ENCODE measurements around the gene OLA1. TPM values are rescaled to one million over a fixed set of nuclear protein-coding genes. Genes with fewer than 3 reads are reported as not detected.

The OLA1 gene
- total RNA-seq, 4 donors from 2014 or later = 40.4 to 54.1 (median 50.6) TPM

DNA sequence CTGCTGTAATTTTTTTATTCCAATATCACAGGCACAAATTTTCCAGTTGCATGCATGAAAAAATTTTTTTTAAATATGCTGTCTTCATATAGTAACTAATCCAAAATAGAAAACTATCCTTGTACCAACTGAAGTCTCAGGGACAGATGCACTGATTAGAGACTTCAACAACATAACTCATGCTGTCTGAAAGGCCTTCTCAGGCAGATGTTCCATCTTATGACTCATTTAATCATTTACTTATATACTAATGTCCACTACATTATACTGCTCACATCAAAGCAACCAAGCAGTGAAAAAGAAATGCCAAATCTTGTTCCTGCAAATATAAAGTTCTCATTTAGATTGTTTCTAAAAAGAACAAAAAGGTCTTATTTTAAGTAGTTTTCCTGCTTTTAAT is 53.1 kb downstream of the OLA1 start:
- no peak for DNase-seq (ENCODE audit: low spot score)

DNA sequence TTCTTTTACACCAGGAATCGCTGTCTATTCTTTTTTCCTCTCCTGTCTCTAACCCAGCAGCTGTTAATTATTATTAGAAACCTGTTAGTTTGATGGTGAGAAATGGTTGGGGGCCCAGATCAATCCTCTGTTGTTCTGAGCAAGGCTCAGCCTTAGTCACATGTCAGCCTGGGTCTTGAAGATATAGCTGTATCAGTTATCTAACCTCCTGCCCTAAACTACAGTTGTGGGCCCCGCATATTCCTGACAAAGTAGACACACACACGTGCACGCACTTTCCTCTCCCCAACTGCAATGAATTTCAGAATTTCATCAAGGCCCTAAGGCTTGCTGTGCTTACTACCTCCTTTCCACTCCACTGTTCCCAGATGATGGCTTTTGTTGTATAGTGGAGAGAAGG is 54.6 kb downstream of the OLA1 start:
- ATAC-seq (ENCODE audit: low FRiP score) (no peak), DNase-seq (ENCODE audit: low spot score) (no peak)
- TF ChIP-seq, protein P1, sequence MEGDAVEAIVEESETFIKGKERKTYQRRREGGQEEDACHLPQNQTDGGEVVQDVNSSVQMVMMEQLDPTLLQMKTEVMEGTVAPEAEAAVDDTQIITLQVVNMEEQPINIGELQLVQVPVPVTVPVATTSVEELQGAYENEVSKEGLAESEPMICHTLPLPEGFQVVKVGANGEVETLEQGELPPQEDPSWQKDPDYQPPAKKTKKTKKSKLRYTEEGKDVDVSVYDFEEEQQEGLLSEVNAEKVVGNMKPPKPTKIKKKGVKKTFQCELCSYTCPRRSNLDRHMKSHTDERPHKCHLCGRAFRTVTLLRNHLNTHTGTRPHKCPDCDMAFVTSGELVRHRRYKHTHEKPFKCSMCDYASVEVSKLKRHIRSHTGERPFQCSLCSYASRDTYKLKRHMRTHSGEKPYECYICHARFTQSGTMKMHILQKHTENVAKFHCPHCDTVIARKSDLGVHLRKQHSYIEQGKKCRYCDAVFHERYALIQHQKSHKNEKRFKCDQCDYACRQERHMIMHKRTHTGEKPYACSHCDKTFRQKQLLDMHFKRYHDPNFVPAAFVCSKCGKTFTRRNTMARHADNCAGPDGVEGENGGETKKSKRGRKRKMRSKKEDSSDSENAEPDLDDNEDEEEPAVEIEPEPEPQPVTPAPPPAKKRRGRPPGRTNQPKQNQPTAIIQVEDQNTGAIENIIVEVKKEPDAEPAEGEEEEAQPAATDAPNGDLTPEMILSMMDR (IDR thresholded peaks at IDR 0.05) = no peak

More for the DNA sequence above, 53.1 kb downstream of the OLA1 start:
- ATAC-seq (ENCODE audit: low FRiP score) = no peak
- TF ChIP-seq, protein P1 (IDR thresholded peaks at IDR 0.05) = no peak

DNA sequence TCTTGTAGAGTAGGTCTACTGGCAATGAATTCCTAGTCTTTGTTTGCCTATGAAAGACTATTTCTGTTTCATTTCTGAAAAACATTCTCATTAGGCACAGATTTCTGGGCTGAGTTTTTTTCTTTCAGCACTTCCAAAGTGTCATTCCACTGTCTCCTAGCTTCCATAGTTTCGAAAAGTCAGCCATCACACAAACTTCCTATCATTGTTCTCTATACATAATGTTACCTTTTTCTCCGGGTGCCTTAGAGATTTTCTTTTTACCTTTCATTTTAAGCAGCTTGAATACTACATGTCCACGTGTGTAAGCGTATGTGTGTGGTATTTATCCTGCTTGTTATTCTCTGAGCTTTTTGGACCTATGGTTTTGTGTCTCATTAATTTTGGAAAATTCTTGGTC is 55.7 kb downstream of the OLA1 start:
- ATAC-seq (ENCODE audit: low FRiP score) (no peak), DNase-seq (ENCODE audit: low spot score) (no peak)
- TF ChIP-seq, protein P1 (IDR thresholded peaks at IDR 0.05) = no peak

DNA sequence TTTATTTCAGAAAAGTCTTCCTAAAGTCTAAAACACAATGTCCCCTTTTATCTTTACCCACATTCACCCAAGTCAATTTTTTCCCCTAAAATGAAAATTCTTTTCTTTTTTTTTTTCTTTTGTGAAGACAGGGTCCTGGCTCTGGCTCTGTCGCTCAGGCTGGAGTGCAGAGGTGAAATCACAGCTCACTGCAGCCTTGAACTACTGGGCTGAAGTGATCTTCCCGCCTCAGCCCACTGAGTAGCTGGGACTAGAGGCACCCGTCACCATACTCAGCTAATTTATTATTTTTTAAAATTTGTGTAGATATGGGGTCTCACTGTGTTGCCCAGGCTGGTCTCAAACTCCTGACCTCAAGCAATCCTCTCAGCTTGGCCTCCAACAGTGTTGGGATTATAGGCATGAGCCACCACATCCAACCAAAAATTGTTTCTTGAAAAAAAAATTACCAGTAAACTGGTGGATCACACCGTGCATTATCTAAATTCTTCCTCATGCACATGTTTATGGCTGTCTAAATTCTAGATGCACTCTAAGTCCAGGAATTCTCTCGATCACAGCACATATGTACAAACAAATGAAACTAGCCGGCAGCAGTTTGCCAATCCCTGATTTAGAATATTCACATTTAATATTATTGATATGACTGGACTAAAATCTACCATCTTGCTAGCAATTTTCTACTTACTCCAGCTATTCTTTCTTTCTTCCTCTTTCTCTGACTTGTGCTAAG is 56.8 kb downstream of the OLA1 start:
- DNase-seq (ENCODE audit: low spot score) = no peak
- ATAC-seq (ENCODE audit: low FRiP score) = no peak
- TF ChIP-seq, protein P1 (IDR thresholded peaks at IDR 0.05) = no peak

DNA sequence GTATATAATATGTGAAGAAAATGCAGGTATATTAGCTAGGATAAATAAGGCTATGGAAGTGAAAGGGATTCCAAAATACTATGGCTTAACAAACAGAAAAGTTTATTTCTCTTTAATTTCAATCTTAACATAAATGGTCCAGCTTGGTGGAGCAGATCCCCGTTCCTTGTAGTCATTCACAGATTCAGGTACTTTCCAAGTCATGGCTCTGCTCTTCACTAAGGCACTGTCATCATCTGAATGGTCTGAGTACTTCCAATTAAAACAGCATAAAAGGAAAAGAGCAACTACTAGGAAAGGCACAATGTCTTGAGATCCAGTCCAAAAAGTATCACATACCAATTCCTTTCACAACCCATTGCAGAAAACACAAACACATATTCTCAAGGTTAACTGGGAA is 63.4 kb downstream of the OLA1 start:
- DNase-seq (ENCODE audit: low spot score) (no peak), ATAC-seq (ENCODE audit: low FRiP score) (no peak)
- TF ChIP-seq, protein P1 (IDR thresholded peaks at IDR 0.05) = no peak

DNA sequence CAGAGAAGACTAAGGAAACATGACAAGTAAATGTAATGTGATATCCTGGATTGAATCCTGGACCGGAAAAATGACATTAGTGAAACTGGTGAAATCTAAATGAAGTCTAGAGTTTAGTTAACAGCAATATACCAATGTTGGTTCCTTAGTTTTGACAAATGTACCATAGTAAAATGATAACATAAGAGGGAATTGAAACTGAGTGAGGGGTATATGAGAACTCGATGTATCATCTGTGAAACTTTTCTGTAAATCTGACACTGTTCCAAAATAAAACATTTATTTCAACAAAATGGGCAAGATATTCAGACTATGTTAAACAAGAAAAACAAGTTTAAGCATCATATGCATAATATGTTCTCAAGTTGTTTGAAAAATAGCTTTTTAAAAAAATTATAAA is 63.8 kb downstream of the OLA1 start:
- ATAC-seq (ENCODE audit: low FRiP score) = no peak
- TF ChIP-seq, protein P1 (IDR thresholded peaks at IDR 0.05) = no peak
- no peak for DNase-seq (ENCODE audit: low spot score)

DNA sequence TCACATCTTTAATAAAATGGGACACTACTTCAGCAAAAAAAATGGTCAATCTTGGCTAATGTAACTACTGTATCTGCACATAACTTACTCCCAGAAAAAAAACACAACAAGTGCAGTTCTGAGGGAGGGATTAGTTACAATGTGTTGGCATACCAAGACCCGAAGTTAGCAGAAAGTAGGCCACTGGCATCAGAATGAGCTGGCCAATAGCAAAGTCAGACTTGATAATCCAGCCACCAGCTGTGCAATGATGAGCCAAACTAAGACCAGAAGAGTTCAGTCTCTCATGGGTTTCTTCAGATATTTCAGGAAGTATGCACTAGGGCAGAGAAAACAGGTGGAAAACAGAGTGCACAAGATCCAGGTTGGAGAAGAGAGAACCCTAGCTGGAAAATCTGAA is 65.3 kb downstream of the OLA1 start:
- TF ChIP-seq, protein P1 (IDR thresholded peaks at IDR 0.05) = no peak
- DNase-seq (ENCODE audit: low spot score) = no peak
- ATAC-seq (ENCODE audit: low FRiP score) = no peak
